K562 (cell line): ENCODE measurements around the gene GABARAPL2. TPM values are rescaled to one million over a fixed set of nuclear protein-coding genes. Genes with fewer than 3 reads are reported as not detected.
A peak's percentile ranks its signal among the peaks of the same experiment; 100 is the strongest.

Source experiments
- FOXJ2 ChIP-seq: fragments of 200-800 bp; sonication (Bioruptor generic); IDR thresholded peaks from 2 replicates; pipeline ENCODE4 v1.6.1; 2016; ENCODE audit warnings: missing genetic modification characterization, missing compliant biosample characterization
- FOXK2 ChIP-seq, 2 experiments: fragments of 450-650 bp; IDR thresholded peaks in 1 of 2; conservative IDR thresholded peaks in 1 of 2; 2 replicates each; pipeline ENCODE4 v1.6.1; 2016; ENCODE audit warnings: low read depth in 2 of 2, mild to moderate bottlenecking in 1 of 2
- KDM5B ChIP-seq: fragments of 200-600 bp; sonication (generic); IDR thresholded peaks from 2 replicates; pipeline ENCODE4 v1.6.1; 2012; ENCODE audit warnings: low read depth, mild to moderate bottlenecking, moderate library complexity, low read length, control low read depth, inconsistent platforms; ENCODE audit not compliant: insufficient replicate concordance
- KLF1 ChIP-seq: fragments of 450-650 bp; IDR thresholded peaks from 2 replicates; pipeline ENCODE4 v1.6.1; 2016; ENCODE audit warnings: missing genetic modification characterization, missing compliant biosample characterization
- MYC ChIP-seq, 2 experiments: fragments of 250-450 bp in 1 of 2; sonication (Bioruptor Pico) in 1 of 2; IDR thresholded peaks; 2 replicates each; pipeline versions ENCODE4 v1.5.1 to v1.6.1; 2012 to 2021; ENCODE audit warnings: low read depth in 2 of 2, borderline replicate concordance in 1 of 2, improper control_type of control experiment in 1 of 2, low read length in 1 of 2, mild to moderate bottlenecking in 1 of 2, moderate library complexity in 1 of 2
- NFYB ChIP-seq: IDR thresholded peaks from 2 replicates; pipeline ENCODE4 v1.6.1; 2011; ENCODE audit warnings: mild to moderate bottlenecking, moderate library complexity; ENCODE audit not compliant: insufficient read length; ENCODE audit errors: extremely low read depth
- PRPF4 ChIP-seq: fragments of 200-400 bp; formaldehyde crosslinking; IDR thresholded peaks from one replicate; pipeline ENCODE4 v1.6.1; 2017; ENCODE audit warnings: low read length, low read depth, mild to moderate bottlenecking; ENCODE audit not compliant: insufficient read depth, poor library complexity, severe bottlenecking
- RBFOX2 ChIP-seq: fragments of 200-400 bp; formaldehyde crosslinking; IDR thresholded peaks from 2 replicates; pipeline ENCODE4 v1.6.1; 2017; ENCODE audit warnings: low read depth, mild to moderate bottlenecking, low read length, moderate library complexity
- SRF ChIP-seq, 2 experiments: fragments of 250-450, 450-650 bp in 1 of 2; sonication (Bioruptor Pico) in 1 of 2; sonication (generic) in 1 of 2; formaldehyde crosslinking; IDR thresholded peaks; 2 replicates each; pipeline versions ENCODE4 v1.5.0 to v1.5.1; 2020 to 2022; ENCODE audit warnings: mild to moderate bottlenecking in 1 of 2, missing genetic modification reagents in 1 of 2
- ZNF253 ChIP-seq: fragments of 250-450 bp; sonication (Bioruptor Pico); conservative IDR thresholded peaks from 2 replicates; pipeline ENCODE4 v1.6.1; 2021; ENCODE audit warnings: mild to moderate bottlenecking
- ZNF76 ChIP-seq: fragments of 250-450 bp; sonication (Bioruptor Pico); IDR thresholded peaks from 2 replicates; pipeline ENCODE4 v1.4.0; 2020; ENCODE audit warnings: mild to moderate bottlenecking, moderate library complexity, borderline replicate concordance
- polyA plus RNA-seq, 8 experiments: library from polyadenylated mRNA; depleted of rRNA in 4 of 8; stranded (reverse) in 5 of 8; unstranded in 3 of 8; fragments of >200 nt; fragmentation: Nextera tagmentation in 2 of 8; fragmentation: Illumina TruSeq in 1 of 8; extraction: Ambion mirVana in 2 of 8; extraction: Trizol in 1 of 8; gene quantifications; 2 replicates each; pipeline versions ENCODE4 v1.2.1 to v1.2.3, GENCODE V29; 2011 to 2014; ENCODE audit warnings: inconsistent platforms in 1 of 8, missing spikeins in 1 of 8
- total RNA-seq, 7 experiments: library from RNA; depleted of rRNA in 6 of 7; stranded (reverse); fragments of >200 nt in 6 of 7; fragmentation: Illumina TruSeq in 2 of 7; extraction: Trizol in 2 of 7; gene quantifications; 2 replicates each; pipeline versions ENCODE4 v1.2.1 to v1.2.3, GENCODE V29; 2011 to 2021; ENCODE audit warnings: low replicate concordance in 1 of 7
- TF ChIP-seq, protein P1 (sequence below), 3 experiments: fragments of 200-800 bp in 1 of 3; fragments of 250-450 bp in 1 of 3; fragments of 450-650 bp in 1 of 3; sonication (Bioruptor Pico) in 1 of 3; sonication (Bioruptor generic) in 1 of 3; formaldehyde crosslinking in 1 of 3; IDR thresholded peaks; 2 replicates each; pipeline versions ENCODE4 v1.6.1 to v1.8.0; 2016 to 2022; ENCODE audit warnings: mild to moderate bottlenecking in 2 of 3, missing genetic modification characterization in 2 of 3, missing compliant biosample characterization in 1 of 3, moderate library complexity in 1 of 3
- TF ChIP-seq, protein P2 (sequence below): sonication (generic); formaldehyde crosslinking; IDR thresholded peaks from 2 replicates; pipeline ENCODE4 v1.8.0; 2022; ENCODE audit warnings: missing genetic modification reagents, mild to moderate bottlenecking, borderline replicate concordance
- TF ChIP-seq, protein P3 (sequence below): conservative IDR thresholded peaks from 2 replicates; pipeline ENCODE4 v1.6.1; 2011; ENCODE audit warnings: low read depth, mild to moderate bottlenecking, low read length; ENCODE audit not compliant: control insufficient read depth
- TF ChIP-seq, protein P4 (sequence below): fragments of 250-450 bp; sonication (Bioruptor Pico); IDR thresholded peaks from 2 replicates; pipeline ENCODE4 v1.4.0; 2020; ENCODE audit warnings: mild to moderate bottlenecking

The GABARAPL2 gene
- total and polyA plus RNA-seq, 9 of the 15 experiments (the other 6 are each of a cell fraction or from before 2014, with no cell fraction given), result 42.1 to 288 (median 91.8) TPM

DNA sequence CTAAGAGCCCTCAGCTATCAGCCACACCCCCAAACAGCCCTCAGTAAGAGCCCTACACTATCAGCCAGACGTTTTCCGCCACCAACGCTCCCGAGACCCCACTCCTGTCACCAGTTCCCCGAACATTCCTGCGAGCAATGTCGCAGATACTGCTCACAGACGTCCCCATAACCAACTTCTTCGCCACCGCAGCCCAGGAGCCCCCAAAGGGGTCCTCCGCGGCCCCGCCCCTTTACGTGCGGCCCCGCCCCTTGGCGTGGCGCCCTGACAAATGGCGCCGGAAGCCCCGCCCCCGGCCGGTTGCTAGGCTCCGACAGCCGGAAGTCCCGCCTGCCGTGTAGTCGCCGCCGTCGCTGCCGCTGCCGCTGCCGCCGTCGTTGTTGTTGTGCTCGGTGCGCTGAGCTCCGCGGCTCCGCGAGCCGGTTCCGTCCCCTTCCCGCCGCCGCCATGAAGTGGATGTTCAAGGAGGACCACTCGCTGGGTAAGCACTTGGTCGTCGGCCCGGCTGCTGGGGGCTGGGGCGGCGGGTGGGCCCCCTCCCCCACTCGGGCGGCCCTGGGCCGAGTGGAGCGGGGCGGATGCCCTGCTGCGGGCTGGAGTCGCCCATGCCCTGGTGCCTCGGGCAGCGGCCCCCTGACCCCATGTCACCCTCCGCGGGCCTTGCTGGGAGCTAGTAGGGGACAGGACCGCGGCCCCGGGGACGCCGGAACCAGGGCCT, at the start of gene GABARAPL2 (continued):
- TF ChIP-seq, protein P1, sequence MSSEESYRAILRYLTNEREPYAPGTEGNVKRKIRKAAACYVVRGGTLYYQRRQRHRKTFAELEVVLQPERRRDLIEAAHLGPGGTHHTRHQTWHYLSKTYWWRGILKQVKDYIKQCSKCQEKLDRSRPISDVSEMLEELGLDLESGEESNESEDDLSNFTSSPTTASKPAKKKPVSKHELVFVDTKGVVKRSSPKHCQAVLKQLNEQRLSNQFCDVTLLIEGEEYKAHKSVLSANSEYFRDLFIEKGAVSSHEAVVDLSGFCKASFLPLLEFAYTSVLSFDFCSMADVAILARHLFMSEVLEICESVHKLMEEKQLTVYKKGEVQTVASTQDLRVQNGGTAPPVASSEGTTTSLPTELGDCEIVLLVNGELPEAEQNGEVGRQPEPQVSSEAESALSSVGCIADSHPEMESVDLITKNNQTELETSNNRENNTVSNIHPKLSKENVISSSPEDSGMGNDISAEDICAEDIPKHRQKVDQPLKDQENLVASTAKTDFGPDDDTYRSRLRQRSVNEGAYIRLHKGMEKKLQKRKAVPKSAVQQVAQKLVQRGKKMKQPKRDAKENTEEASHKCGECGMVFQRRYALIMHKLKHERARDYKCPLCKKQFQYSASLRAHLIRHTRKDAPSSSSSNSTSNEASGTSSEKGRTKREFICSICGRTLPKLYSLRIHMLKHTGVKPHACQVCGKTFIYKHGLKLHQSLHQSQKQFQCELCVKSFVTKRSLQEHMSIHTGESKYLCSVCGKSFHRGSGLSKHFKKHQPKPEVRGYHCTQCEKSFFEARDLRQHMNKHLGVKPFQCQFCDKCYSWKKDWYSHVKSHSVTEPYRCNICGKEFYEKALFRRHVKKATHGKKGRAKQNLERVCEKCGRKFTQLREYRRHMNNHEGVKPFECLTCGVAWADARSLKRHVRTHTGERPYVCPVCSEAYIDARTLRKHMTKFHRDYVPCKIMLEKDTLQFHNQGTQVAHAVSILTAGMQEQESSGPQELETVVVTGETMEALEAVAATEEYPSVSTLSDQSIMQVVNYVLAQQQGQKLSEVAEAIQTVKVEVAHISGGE (CRISPR knock-in tag; IDR thresholded peaks at IDR 0.05), result peak in 1 of 3 experiments; percentile 60; a peak in 2 of 6 replicates
- TF ChIP-seq ZNF76 (0 out of 2 replicates have a peak, but pooled peaks have one; percentile 50), SRF (CRISPR knock-in tag; IDR thresholded peaks at IDR 0.05) (0 out of 4 replicates have a peak, but pooled peaks of 1 of the 2 experiments have one; percentile 23), KLF1 (tag) (no peak), FOXJ2 (tag) (peak; percentile 55; the same call in 1 of the 2 replicates), PRPF4 (peak; percentile 44), KDM5B (peak; percentile 49), FOXK2 (conservative IDR thresholded peaks at IDR 0.05 in 1 of 2, IDR thresholded peaks at IDR 0.05 in 1 of 2; ENCODE audit: low read depth in 2 of 2) (peak; percentile 36 to 51; a peak in 3 of 4 replicates), ZNF253 (no peak), NFYB (no peak), RBFOX2 (peak; percentile 82), MYC (IDR thresholded peaks at IDR 0.05; ENCODE audit: low read depth, low read length) (no peak), MYC (CRISPR knock-in tag; IDR thresholded peaks at IDR 0.05; ENCODE audit: borderline replicate concordance, low read depth) (no peak)
- TF ChIP-seq, protein P2, sequence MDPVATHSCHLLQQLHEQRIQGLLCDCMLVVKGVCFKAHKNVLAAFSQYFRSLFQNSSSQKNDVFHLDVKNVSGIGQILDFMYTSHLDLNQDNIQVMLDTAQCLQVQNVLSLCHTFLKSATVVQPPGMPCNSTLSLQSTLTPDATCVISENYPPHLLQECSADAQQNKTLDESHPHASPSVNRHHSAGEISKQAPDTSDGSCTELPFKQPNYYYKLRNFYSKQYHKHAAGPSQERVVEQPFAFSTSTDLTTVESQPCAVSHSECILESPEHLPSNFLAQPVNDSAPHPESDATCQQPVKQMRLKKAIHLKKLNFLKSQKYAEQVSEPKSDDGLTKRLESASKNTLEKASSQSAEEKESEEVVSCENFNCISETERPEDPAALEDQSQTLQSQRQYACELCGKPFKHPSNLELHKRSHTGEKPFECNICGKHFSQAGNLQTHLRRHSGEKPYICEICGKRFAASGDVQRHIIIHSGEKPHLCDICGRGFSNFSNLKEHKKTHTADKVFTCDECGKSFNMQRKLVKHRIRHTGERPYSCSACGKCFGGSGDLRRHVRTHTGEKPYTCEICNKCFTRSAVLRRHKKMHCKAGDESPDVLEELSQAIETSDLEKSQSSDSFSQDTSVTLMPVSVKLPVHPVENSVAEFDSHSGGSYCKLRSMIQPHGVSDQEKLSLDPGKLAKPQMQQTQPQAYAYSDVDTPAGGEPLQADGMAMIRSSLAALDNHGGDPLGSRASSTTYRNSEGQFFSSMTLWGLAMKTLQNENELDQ (CRISPR knock-in tag), result no peak
- TF ChIP-seq, protein P3, sequence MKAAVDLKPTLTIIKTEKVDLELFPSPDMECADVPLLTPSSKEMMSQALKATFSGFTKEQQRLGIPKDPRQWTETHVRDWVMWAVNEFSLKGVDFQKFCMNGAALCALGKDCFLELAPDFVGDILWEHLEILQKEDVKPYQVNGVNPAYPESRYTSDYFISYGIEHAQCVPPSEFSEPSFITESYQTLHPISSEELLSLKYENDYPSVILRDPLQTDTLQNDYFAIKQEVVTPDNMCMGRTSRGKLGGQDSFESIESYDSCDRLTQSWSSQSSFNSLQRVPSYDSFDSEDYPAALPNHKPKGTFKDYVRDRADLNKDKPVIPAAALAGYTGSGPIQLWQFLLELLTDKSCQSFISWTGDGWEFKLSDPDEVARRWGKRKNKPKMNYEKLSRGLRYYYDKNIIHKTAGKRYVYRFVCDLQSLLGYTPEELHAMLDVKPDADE, result peak; percentile 16
- TF ChIP-seq, protein P4, sequence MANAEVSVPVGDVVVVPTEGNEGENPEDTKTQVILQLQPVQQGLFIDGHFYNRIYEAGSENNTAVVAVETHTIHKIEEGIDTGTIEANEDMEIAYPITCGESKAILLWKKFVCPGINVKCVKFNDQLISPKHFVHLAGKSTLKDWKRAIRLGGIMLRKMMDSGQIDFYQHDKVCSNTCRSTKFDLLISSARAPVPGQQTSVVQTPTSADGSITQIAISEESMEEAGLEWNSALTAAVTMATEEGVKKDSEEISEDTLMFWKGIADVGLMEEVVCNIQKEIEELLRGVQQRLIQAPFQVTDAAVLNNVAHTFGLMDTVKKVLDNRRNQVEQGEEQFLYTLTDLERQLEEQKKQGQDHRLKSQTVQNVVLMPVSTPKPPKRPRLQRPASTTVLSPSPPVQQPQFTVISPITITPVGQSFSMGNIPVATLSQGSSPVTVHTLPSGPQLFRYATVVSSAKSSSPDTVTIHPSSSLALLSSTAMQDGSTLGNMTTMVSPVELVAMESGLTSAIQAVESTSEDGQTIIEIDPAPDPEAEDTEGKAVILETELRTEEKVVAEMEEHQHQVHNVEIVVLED, result peak; percentile 60
